GM12878 (cell line): ENCODE results near the gene RBM7. TPM values are rescaled to one million over a fixed set of nuclear protein-coding genes. Genes with fewer than 3 reads are reported as not detected.

Source experiments
- ATAC-seq: fragments of 200-7000 bp; cut with Tn5 transposase; 3 replicates; pipeline ENCODE4 v1.9.1; 2020; ENCODE audit warnings: mild to moderate bottlenecking, moderate library complexity
- BruUV-seq: library from RNA; stranded (reverse); fragments of 400-500 nt; replicated peaks from 2 replicates; lab custom pipeline; 2021; lab: Mats Ljungman, UMichigan
- CTCF ChIA-PET: fragments of 300-600 bp; sonication (Branson Sonifier 250); formaldehyde crosslinking; extraction: SDS; loops from one replicate; lab custom pipeline; 2021; ENCODE audit warnings: inconsistent platforms; lab: Yijun Ruan, JAX
- POLR2A ChIA-PET: fragments of 350-600 bp; formaldehyde crosslinking; extraction: SDS; loops from one replicate; lab custom pipeline; 2021; ENCODE audit warnings: inconsistent platforms; lab: Charles Lee
- RAD21 ChIA-PET: fragments of 300-600 bp; sonication (Branson Sonifier 250); formaldehyde crosslinking; loops from one replicate; lab custom pipeline; 2023; ENCODE audit warnings: antibody characterized with exemption; ENCODE audit not compliant: unreplicated experiment; lab: Charles Lee
- SMC1A ChIA-PET: fragments of 300-600 bp; sonication (Branson Sonifier 250); formaldehyde crosslinking; loops from one replicate; lab custom pipeline; 2023; ENCODE audit not compliant: unreplicated experiment, uncharacterized antibody; lab: Charles Lee
- DNase-seq: peaks from one replicate; pipeline ENCODE4 v3.0.0-alpha.2; 2011; ENCODE audit warnings: low read depth, low spot score
- FAIRE-seq: peaks from 3 replicates; lab custom pipeline; 2011; peaks lifted over from hg19 to GRCh38; lab: Jason Lieb, UNC
- H2AFZ ChIP-seq: 2 replicates; pipeline ENCODE4 v1.6.0; 2011; ENCODE audit warnings: low read depth, low read length, control low read depth; ENCODE audit not compliant: control insufficient read depth
- H3K27ac ChIP-seq: 2 replicates; pipeline ENCODE4 v1.5.1; 2011; ENCODE audit warnings: control low read depth; ENCODE audit not compliant: control insufficient read depth, insufficient read depth
- H3K27me3 ChIP-seq, 2 experiments: replicated peaks in 1 of 2; 2 replicates each; pipeline versions ENCODE4 v1.6.0 to v1.6.1; 2011; ENCODE audit warnings: low read length in 1 of 2; ENCODE audit not compliant: control insufficient read depth in 2 of 2, insufficient read depth in 2 of 2
- H3K36me3 ChIP-seq, 2 experiments: 2 replicates each; pipeline ENCODE4 v1.5.1; 2011; ENCODE audit warnings: low read length in 1 of 2; ENCODE audit not compliant: control insufficient read depth in 2 of 2, insufficient read depth in 2 of 2
- H3K4me1 ChIP-seq: 2 replicates; pipeline ENCODE4 v1.6.1; 2011; ENCODE audit warnings: mild to moderate bottlenecking, low read length, moderate library complexity, mixed read lengths; ENCODE audit not compliant: control insufficient read depth, insufficient read depth
- H3K4me2 ChIP-seq: 2 replicates; pipeline ENCODE4 v1.6.0; 2011; ENCODE audit warnings: control low read depth; ENCODE audit not compliant: control insufficient read depth, insufficient read depth
- H3K4me3 ChIP-seq: fragments of 200-600 bp; sonication (generic); 2 replicates; pipeline ENCODE4 v1.5.1; 2016
- H3K79me2 ChIP-seq: 2 replicates; pipeline ENCODE4 v1.6.0; 2011; ENCODE audit warnings: low read length; ENCODE audit not compliant: control insufficient read depth, insufficient read depth
- H3K9ac ChIP-seq: 2 replicates; pipeline ENCODE4 v1.8.0; 2011; ENCODE audit warnings: low read length, control low read depth, mixed read lengths; ENCODE audit not compliant: control insufficient read depth, insufficient read depth
- H3K9me3 ChIP-seq: replicated peaks from 3 replicates; pipeline ENCODE4 v1.5.1; 2011; ENCODE audit warnings: mild to moderate bottlenecking, low read length; ENCODE audit not compliant: control insufficient read depth, insufficient read depth
- H4K20me1 ChIP-seq: 2 replicates; pipeline ENCODE4 v1.6.0; 2011; ENCODE audit not compliant: control insufficient read depth, insufficient read depth
- FOS ChIP-seq: IDR thresholded peaks from 3 replicates; pipeline ENCODE4 v1.6.1; 2011; ENCODE audit warnings: borderline replicate concordance; ENCODE audit not compliant: insufficient read length; ENCODE audit errors: extremely low read depth
- GATAD2B ChIP-seq: fragments of 450-650 bp; conservative IDR thresholded peaks from 2 replicates; pipeline ENCODE4 v1.6.1; 2017; ENCODE audit warnings: low read depth, mild to moderate bottlenecking, moderate library complexity
- HSF1 ChIP-seq: fragments of 150-350 bp; IDR thresholded peaks from 2 replicates; pipeline ENCODE4 v1.6.1; 2014; ENCODE audit warnings: mild to moderate bottlenecking, low read depth, low read length
- MLLT1 ChIP-seq: fragments of 450-650 bp; IDR thresholded peaks from 2 replicates; pipeline ENCODE4 v1.6.1; 2016; ENCODE audit warnings: mild to moderate bottlenecking
- RELB ChIP-seq: fragments of 450-650 bp; IDR thresholded peaks from 2 replicates; pipeline ENCODE4 v1.6.1; 2017; ENCODE audit warnings: low read depth, mild to moderate bottlenecking, moderate library complexity
- WGBS: methylation state at CpG from one replicate; pipeline ENCODE4 v1.1.6; 2016; ENCODE audit warnings: low lambda C conversion rate; ENCODE audit not compliant: insufficient replicate concordance, insufficient coverage; ENCODE audit errors: missing lambda C conversion rate; 5-methylcytosine and 5-hydroxymethylcytosine counted together
- in situ Hi-C: fragments of 300-500 bp; cut with MboI; formaldehyde crosslinking; loops from 9 replicates; pipeline ENCODE4 v1.14.3; 2018; ENCODE audit warnings: mixed read lengths
- intact Hi-C: fragments of 100-400 bp; cut with micrococcal nuclease; formaldehyde crosslinking; loops from one replicate; pipeline ENCODE4 v1.14.2; 2022; ENCODE audit not compliant: unreplicated experiment
- polyA plus RNA-seq, 11 experiments: library from polyadenylated mRNA; depleted of rRNA in 4 of 11; unstranded in 6 of 11; stranded (reverse) in 5 of 11; fragments of >200 nt; fragmentation: Nextera tagmentation in 4 of 11; fragmentation: Illumina TruSeq in 1 of 11; extraction: Ambion mirVana in 4 of 11; extraction: Trizol in 1 of 11; gene quantifications; 1 replicate in 1 of 11; 2 replicates in 10 of 11; pipeline versions ENCODE4 v1.2.1 to v1.2.3, GENCODE V29; 2011 to 2016; ENCODE audit warnings: inconsistent platforms in 2 of 11, missing spikeins in 2 of 11, low read depth in 1 of 11
- total RNA-seq, 4 experiments: library from RNA; depleted of rRNA in 3 of 4; stranded (reverse); fragments of >200 nt in 3 of 4; fragmentation: Illumina TruSeq in 1 of 4; extraction: Trizol in 1 of 4; gene quantifications; 2 replicates each; pipeline versions ENCODE4 v1.2.1 to v1.2.3, GENCODE V29; 2013 to 2021

RBM7 gene
- total and polyA plus RNA-seq, 10 of the 15 experiments (the other 5 are each of a cell fraction or from before 2014, with no cell fraction given) = 17.0 to 46.2 (median 26.0) TPM

GRCh38 chr11:114384487-114384886 is 16.0 kb upstream of the RBM7 start:
- Histone ChIP-seq H3K9ac (no peak overlapping the region), H3K79me2 (no peaks in the 10 kb centered on the region), H3K4me3 (no peak overlapping the region), H3K36me3 (no peaks in the 10 kb centered on the region), H3K4me1 (no peaks in the 10 kb centered on the region), H3K9me3 (no peaks in the 10 kb centered on the region), H3K27me3 (peaks cover 1 to 7% of the 10 kb centered on the region in 2 experiments; a peak in 2 of 4 replicates), H2AFZ (no peak overlapping the region), H4K20me1 (no peaks in the 10 kb centered on the region), H3K27ac (no peak overlapping the region), H3K4me2 (no peak overlapping the region)
- RAD21 ChIA-PET = no interaction called here
- no peak for FAIRE-seq
- POLR2A ChIA-PET = no interaction called here
- TF ChIP-seq MLLT1 (no peak), FOS (no peak), GATAD2B (no peak), RELB (no peak), HSF1 (no peak)
- in situ Hi-C loops (no loop called here), intact Hi-C loops (no loop called here)
- no peak for ATAC-seq
- SMC1A ChIA-PET = no interaction called here
- no peak for DNase-seq
- WGBS = 0% methylated on average over 1 of the region's 1 CpG
- BruUV-seq = no TSS peak
- CTCF ChIA-PET = no interaction called here
